ENCODE results near the gene ZFAND6.

GRCh38 chr15:80036071-80036470 is 23.4 kb upstream of the ZFAND6 start:
- TF ChIP-seq CTCF (IDR thresholded peaks at IDR 0.05; ENCODE audit: low read depth, low read length, poor library complexity, severe bottlenecking), result no peak
- TF ChIP-seq EZH2phosphoT487 (IDR thresholded peaks at IDR 0.05; ENCODE audit: borderline replicate concordance, low read length), result no peak
